ENCODE data around the gene AVPR2.

The AVPR2 gene

DNA sequence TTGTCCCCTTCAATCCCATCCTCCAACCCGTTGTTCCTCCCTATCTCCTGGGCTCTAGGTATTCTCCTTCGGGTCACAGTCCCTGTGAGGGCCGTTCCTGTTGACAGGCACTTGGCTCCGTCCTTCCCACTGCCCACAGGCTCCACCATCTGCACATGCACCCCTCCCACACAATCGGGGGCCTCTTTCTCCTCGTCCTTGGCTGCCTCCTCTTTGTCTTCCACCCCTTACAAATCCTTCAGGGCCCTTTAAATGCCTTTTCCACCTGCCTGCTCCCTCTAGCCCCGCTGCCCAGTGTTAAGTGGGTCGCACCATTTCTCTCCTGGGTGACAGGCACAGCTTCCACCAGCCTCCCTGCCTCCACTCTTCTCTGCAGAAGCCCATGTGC lies 2.7 kb upstream of the AVPR2 start:
- TF ChIP-seq ARNTL (CRISPR knock-in tag; IDR thresholded peaks at IDR 0.05; ENCODE audit: borderline replicate concordance, low read depth) (no peak), CSDC2 (CRISPR knock-in tag; IDR thresholded peaks at IDR 0.05) (no peak), ZFP3 (CRISPR knock-in tag; IDR thresholded peaks at IDR 0.05) (no peak), PPARA (CRISPR knock-in tag; IDR thresholded peaks at IDR 0.05; ENCODE audit: borderline replicate concordance) (no peak), ESRRG (CRISPR knock-in tag; IDR thresholded peaks at IDR 0.05) (no peak)
- ATAC-seq: no peak

DNA sequence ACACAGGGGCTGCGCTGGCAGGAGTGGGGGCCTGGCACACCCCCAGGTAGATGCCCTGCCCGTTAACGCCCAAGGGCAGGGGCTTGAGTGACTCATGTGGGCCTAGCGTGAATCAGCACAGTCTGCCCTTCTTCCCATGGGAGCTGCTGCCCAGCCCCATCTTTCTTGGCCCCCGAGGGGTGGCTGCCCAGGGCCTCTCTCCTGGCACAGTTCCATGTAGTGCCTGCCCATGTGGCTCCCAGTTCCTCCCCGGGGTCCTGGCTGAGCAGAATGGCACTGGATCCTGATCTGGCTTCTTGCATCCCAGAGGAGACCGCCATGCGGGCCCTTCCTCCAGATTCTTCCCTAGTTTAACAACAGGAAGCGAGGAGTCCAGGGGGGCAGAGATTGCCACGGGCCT lies 2.1 kb upstream of the AVPR2 start:
- TF ChIP-seq ZFP3 (CRISPR knock-in tag; IDR thresholded peaks at IDR 0.05): no peak
- no peak for TF ChIP-seq ISL1 (CRISPR knock-in tag; IDR thresholded peaks at IDR 0.05)
- TF ChIP-seq ZNF70 (CRISPR knock-in tag; IDR thresholded peaks at IDR 0.05): no peak
- no peak for TF ChIP-seq ZNF8 (CRISPR knock-in tag; IDR thresholded peaks at IDR 0.05)
- TF ChIP-seq SNAI2 (CRISPR knock-in tag; IDR thresholded peaks at IDR 0.05): no peak
- no peak for TF ChIP-seq ZFP30 (CRISPR knock-in tag; IDR thresholded peaks at IDR 0.05)
- no peak for TF ChIP-seq TCF4 (CRISPR knock-in tag; IDR thresholded peaks at IDR 0.05; ENCODE audit: borderline replicate concordance)
- no peak for TF ChIP-seq ESRRG (CRISPR knock-in tag; IDR thresholded peaks at IDR 0.05)
- TF ChIP-seq, protein P1, sequence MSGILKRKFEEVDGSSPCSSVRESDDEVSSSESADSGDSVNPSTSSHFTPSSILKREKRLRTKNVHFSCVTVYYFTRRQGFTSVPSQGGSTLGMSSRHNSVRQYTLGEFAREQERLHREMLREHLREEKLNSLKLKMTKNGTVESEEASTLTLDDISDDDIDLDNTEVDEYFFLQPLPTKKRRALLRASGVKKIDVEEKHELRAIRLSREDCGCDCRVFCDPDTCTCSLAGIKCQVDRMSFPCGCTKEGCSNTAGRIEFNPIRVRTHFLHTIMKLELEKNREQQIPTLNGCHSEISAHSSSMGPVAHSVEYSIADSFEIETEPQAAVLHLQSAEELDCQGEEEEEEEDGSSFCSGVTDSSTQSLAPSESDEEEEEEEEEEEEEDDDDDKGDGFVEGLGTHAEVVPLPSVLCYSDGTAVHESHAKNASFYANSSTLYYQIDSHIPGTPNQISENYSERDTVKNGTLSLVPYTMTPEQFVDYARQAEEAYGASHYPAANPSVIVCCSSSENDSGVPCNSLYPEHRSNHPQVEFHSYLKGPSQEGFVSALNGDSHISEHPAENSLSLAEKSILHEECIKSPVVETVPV (CRISPR knock-in tag; IDR thresholded peaks at IDR 0.05): no peak
- TF ChIP-seq, protein P2, sequence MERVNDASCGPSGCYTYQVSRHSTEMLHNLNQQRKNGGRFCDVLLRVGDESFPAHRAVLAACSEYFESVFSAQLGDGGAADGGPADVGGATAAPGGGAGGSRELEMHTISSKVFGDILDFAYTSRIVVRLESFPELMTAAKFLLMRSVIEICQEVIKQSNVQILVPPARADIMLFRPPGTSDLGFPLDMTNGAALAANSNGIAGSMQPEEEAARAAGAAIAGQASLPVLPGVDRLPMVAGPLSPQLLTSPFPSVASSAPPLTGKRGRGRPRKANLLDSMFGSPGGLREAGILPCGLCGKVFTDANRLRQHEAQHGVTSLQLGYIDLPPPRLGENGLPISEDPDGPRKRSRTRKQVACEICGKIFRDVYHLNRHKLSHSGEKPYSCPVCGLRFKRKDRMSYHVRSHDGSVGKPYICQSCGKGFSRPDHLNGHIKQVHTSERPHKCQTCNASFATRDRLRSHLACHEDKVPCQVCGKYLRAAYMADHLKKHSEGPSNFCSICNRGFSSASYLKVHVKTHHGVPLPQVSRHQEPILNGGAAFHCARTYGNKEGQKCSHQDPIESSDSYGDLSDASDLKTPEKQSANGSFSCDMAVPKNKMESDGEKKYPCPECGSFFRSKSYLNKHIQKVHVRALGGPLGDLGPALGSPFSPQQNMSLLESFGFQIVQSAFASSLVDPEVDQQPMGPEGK (CRISPR knock-in tag; IDR thresholded peaks at IDR 0.05; ENCODE audit: borderline replicate concordance): no peak
- TF ChIP-seq BACH2 (CRISPR knock-in tag; IDR thresholded peaks at IDR 0.05; ENCODE audit: borderline replicate concordance): no peak
- TF ChIP-seq ZC3H10 (CRISPR knock-in tag; IDR thresholded peaks at IDR 0.05): no peak
- no peak for TF ChIP-seq TOX (CRISPR knock-in tag; IDR thresholded peaks at IDR 0.05; ENCODE audit: borderline replicate concordance)
- no peak for TF ChIP-seq GLIS3 (CRISPR knock-in tag; IDR thresholded peaks at IDR 0.05)
- no peak for ATAC-seq

DNA sequence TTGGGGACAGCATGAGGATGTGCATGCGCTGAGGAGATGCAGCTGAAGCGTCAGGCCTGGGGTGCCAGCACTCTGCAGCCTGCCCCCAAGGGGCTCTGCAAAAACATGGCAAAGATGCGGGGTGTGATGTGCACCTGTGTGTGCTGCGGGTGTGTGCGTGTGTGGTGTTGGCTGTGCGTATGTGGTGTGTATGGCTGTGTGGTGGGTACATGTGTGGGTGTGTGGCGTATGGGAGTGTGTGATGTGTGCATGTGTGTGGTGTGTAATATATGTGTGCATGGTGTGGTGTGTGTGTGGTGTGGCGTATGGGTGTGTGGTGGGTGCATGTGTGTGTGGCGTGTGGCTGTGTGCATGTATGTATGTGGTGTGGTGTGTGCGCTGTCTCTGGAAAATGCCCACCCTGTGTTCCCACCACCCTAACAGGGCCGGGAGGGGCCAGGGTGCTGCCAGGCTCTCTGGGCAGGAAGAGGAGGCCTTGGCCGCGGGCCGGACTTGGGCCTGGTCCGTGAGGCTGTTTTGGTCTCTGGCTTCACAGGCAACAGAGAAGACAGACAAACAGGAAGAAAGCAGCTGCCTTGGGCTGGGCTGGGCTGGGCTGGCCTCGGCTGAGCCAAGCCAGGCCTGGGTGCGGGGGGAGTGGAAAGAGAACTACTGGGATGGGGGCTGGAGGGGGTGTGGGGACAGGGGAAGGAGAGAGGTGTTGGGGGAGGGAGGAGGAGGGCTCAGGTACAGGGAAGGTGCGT lies 1.1 kb upstream of the AVPR2 start:
- no peak for ATAC-seq
- no peak for TF ChIP-seq ESRRG (CRISPR knock-in tag; IDR thresholded peaks at IDR 0.05)
- no peak for TF ChIP-seq ZFP30 (CRISPR knock-in tag; IDR thresholded peaks at IDR 0.05)
- TF ChIP-seq, protein P2 (CRISPR knock-in tag; IDR thresholded peaks at IDR 0.05; ENCODE audit: borderline replicate concordance): no peak
- TF ChIP-seq, protein P3, sequence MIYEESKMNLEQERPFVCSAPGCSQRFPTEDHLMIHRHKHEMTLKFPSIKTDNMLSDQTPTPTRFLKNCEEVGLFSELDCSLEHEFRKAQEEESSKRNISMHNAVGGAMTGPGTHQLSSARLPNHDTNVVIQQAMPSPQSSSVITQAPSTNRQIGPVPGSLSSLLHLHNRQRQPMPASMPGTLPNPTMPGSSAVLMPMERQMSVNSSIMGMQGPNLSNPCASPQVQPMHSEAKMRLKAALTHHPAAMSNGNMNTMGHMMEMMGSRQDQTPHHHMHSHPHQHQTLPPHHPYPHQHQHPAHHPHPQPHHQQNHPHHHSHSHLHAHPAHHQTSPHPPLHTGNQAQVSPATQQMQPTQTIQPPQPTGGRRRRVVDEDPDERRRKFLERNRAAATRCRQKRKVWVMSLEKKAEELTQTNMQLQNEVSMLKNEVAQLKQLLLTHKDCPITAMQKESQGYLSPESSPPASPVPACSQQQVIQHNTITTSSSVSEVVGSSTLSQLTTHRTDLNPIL (CRISPR knock-in tag; IDR thresholded peaks at IDR 0.05; ENCODE audit: low read depth): no peak
- TF ChIP-seq ARNTL (CRISPR knock-in tag; IDR thresholded peaks at IDR 0.05; ENCODE audit: borderline replicate concordance, low read depth): no peak
- no peak for TF ChIP-seq ISL1 (CRISPR knock-in tag; IDR thresholded peaks at IDR 0.05)
- TF ChIP-seq, protein P1 (CRISPR knock-in tag; IDR thresholded peaks at IDR 0.05): no peak
- no peak for TF ChIP-seq BACH2 (CRISPR knock-in tag; IDR thresholded peaks at IDR 0.05; ENCODE audit: borderline replicate concordance)
- no peak for TF ChIP-seq ZNF70 (CRISPR knock-in tag; IDR thresholded peaks at IDR 0.05)
- TF ChIP-seq, protein P4, sequence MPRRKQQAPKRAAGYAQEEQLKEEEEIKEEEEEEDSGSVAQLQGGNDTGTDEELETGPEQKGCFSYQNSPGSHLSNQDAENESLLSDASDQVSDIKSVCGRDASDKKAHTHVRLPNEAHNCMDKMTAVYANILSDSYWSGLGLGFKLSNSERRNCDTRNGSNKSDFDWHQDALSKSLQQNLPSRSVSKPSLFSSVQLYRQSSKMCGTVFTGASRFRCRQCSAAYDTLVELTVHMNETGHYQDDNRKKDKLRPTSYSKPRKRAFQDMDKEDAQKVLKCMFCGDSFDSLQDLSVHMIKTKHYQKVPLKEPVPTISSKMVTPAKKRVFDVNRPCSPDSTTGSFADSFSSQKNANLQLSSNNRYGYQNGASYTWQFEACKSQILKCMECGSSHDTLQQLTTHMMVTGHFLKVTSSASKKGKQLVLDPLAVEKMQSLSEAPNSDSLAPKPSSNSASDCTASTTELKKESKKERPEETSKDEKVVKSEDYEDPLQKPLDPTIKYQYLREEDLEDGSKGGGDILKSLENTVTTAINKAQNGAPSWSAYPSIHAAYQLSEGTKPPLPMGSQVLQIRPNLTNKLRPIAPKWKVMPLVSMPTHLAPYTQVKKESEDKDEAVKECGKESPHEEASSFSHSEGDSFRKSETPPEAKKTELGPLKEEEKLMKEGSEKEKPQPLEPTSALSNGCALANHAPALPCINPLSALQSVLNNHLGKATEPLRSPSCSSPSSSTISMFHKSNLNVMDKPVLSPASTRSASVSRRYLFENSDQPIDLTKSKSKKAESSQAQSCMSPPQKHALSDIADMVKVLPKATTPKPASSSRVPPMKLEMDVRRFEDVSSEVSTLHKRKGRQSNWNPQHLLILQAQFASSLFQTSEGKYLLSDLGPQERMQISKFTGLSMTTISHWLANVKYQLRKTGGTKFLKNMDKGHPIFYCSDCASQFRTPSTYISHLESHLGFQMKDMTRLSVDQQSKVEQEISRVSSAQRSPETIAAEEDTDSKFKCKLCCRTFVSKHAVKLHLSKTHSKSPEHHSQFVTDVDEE (CRISPR knock-in tag; IDR thresholded peaks at IDR 0.05): no peak
- TF ChIP-seq, protein P5, sequence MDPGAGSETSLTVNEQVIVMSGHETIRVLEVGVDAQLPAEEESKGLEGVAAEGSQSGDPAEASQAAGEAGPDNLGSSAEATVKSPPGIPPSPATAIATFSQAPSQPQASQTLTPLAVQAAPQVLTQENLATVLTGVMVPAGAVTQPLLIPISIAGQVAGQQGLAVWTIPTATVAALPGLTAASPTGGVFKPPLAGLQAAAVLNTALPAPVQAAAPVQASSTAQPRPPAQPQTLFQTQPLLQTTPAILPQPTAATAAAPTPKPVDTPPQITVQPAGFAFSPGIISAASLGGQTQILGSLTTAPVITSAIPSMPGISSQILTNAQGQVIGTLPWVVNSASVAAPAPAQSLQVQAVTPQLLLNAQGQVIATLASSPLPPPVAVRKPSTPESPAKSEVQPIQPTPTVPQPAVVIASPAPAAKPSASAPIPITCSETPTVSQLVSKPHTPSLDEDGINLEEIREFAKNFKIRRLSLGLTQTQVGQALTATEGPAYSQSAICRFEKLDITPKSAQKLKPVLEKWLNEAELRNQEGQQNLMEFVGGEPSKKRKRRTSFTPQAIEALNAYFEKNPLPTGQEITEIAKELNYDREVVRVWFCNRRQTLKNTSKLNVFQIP (CRISPR knock-in tag; IDR thresholded peaks at IDR 0.05; ENCODE audit: borderline replicate concordance, low read depth): no peak
- no peak for TF ChIP-seq ZFP3 (CRISPR knock-in tag; IDR thresholded peaks at IDR 0.05)
- TF ChIP-seq SNAI2 (CRISPR knock-in tag; IDR thresholded peaks at IDR 0.05): no peak
